Trophoblast cell (in vitro differentiated cells and primary cell): Measurements from ENCODE around the gene IL4I1.

Source experiments
- DNase-seq, 2 donors: peaks; one replicate each; pipeline ENCODE4 v3.0.0-alpha.2; 2016
- H2AFZ ChIP-seq: 2 replicates; pipeline ENCODE4 v1.6.1; 2013; ENCODE audit warnings: low read length, moderate library complexity, mild to moderate bottlenecking; ENCODE audit not compliant: insufficient read depth, poor library complexity
- H2AK5ac ChIP-seq: 2 replicates; pipeline ENCODE4 v1.6.1; 2013; ENCODE audit warnings: mild to moderate bottlenecking, low read length
- H2BK120ac ChIP-seq: 2 replicates; pipeline ENCODE4 v1.6.1; 2013; ENCODE audit warnings: low read length, mild to moderate bottlenecking, moderate library complexity; ENCODE audit not compliant: insufficient read depth, poor library complexity
- H2BK12ac ChIP-seq: 2 replicates; pipeline ENCODE4 v1.6.1; 2013; ENCODE audit warnings: mild to moderate bottlenecking, low read length, moderate library complexity
- H2BK5ac ChIP-seq: 2 replicates; pipeline ENCODE4 v1.6.1; 2013; ENCODE audit warnings: low read length, low read depth, moderate library complexity, mild to moderate bottlenecking; ENCODE audit not compliant: poor library complexity
- H3K14ac ChIP-seq: 2 replicates; pipeline ENCODE4 v1.6.1; 2013; ENCODE audit warnings: mild to moderate bottlenecking, low read length
- H3K18ac ChIP-seq: 2 replicates; pipeline ENCODE4 v1.6.1; 2013; ENCODE audit warnings: mild to moderate bottlenecking, low read length
- H3K23ac ChIP-seq: 2 replicates; pipeline ENCODE4 v1.6.1; 2013; ENCODE audit warnings: low read length
- H3K27ac ChIP-seq: 2 replicates; pipeline ENCODE4 v1.5.1; 2013; ENCODE audit warnings: low read depth, mild to moderate bottlenecking, inconsistent platforms, low read length, moderate library complexity
- H3K27me3 ChIP-seq: 2 replicates; pipeline ENCODE4 v1.6.1; 2013; ENCODE audit warnings: inconsistent platforms, mild to moderate bottlenecking, low read length, moderate library complexity; ENCODE audit not compliant: insufficient read depth
- H3K36me3 ChIP-seq, 2 experiments: 1 replicate in 1 of 2; 2 replicates in 1 of 2; pipeline ENCODE4 v1.6.1; 2013; ENCODE audit warnings: low read length in 2 of 2, mild to moderate bottlenecking in 2 of 2, moderate library complexity in 1 of 2; ENCODE audit not compliant: insufficient read depth in 2 of 2, control insufficient read depth in 1 of 2
- H3K4ac ChIP-seq: 2 replicates; pipeline ENCODE4 v1.6.1; 2013; ENCODE audit warnings: low read depth, mild to moderate bottlenecking, low read length, moderate library complexity
- H3K4me1 ChIP-seq, 2 experiments: 1 replicate in 1 of 2; 2 replicates in 1 of 2; pipeline ENCODE4 v1.6.1; 2013; ENCODE audit warnings: low read length in 2 of 2, mild to moderate bottlenecking in 2 of 2, moderate library complexity in 1 of 2; ENCODE audit not compliant: insufficient read depth in 2 of 2, control insufficient read depth in 1 of 2
- H3K4me2 ChIP-seq: 2 replicates; pipeline ENCODE4 v1.6.1; 2013; ENCODE audit warnings: inconsistent platforms, mild to moderate bottlenecking, low read length, moderate library complexity
- H3K4me3 ChIP-seq: 2 replicates; pipeline ENCODE4 v1.5.1; 2013; ENCODE audit warnings: mild to moderate bottlenecking, low read depth, low read length, inconsistent platforms
- H3K79me1 ChIP-seq: one replicate; pipeline ENCODE4 v1.6.1; 2013; ENCODE audit warnings: low read length
- H3K79me2 ChIP-seq: 2 replicates; pipeline ENCODE4 v1.6.1; 2013; ENCODE audit warnings: low read length, mild to moderate bottlenecking; ENCODE audit not compliant: control insufficient read depth, insufficient read depth, poor library complexity
- H3K9ac ChIP-seq: 2 replicates; pipeline ENCODE4 v1.6.1; 2013; ENCODE audit warnings: mild to moderate bottlenecking, low read length
- H3K9me3 ChIP-seq: 2 replicates; pipeline ENCODE4 v1.6.1; 2013; ENCODE audit warnings: low read depth, mild to moderate bottlenecking, control low read depth, inconsistent platforms, low read length; ENCODE audit not compliant: insufficient read depth
- H4K12ac ChIP-seq: 2 replicates; pipeline ENCODE4 v1.6.1; 2013; ENCODE audit warnings: low read depth, mild to moderate bottlenecking, low read length, moderate library complexity
- H4K8ac ChIP-seq: 2 replicates; pipeline ENCODE4 v1.6.1; 2013; ENCODE audit warnings: low read depth, mild to moderate bottlenecking, low read length, moderate library complexity
- H4K91ac ChIP-seq: one replicate; pipeline ENCODE4 v1.6.1; 2013; ENCODE audit warnings: low read depth, mild to moderate bottlenecking, low read length, moderate library complexity
- WGBS: extraction: QIAGEN DNeasy Blood & Tissue Kit; methylation state at CpG from one replicate; pipeline ENCODE4 v1.1.7; 2013; ENCODE audit warnings: missing lambda C conversion rate; ENCODE audit not compliant: insufficient read length, insufficient coverage; ENCODE audit errors: extremely low coverage; 5-methylcytosine and 5-hydroxymethylcytosine counted together

Gene IL4I1

DNA sequence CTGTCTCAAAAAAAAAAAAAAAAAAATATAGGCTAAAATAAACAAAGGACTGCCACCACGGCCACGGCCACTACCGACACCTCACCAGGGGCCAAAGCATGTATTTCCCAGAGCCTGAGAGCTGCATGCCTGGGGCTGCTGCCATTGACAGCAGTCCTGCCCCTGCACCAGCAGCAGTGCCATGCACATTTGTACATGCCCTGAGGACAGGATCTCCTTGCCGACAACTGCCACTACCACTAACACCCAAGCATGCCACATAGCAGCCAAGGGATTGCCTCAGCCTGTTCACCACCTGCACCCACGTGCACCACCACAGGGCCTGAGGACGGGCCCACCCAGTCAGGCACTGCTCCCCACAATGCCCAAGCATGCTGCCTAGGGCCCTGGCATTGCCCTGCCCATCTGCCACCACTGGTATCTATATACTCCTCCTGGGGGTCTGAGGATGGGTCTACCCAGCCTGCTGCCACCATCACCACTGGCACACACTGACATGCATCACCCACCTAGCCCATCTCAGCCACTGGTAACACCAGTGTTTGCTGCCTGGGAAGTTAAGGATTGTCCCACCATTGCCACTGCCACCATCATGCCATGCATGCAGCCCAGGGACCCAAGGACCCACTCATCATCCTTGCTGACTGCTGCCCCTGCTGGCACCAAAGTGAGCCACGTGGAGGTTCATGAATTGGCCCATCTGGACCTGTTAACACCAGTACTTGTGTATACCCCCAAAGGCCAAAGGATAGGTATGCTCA, 43.2 kb upstream of the IL4I1 start:
- H3K23ac ChIP-seq, result no peak overlapping the region
- H3K4ac ChIP-seq, result no peak overlapping the region
- H3K18ac ChIP-seq, result no peak overlapping the region
- H2AK5ac ChIP-seq, result no peak overlapping the region
- no peaks in the 10 kb centered on the region for H3K79me2 ChIP-seq
- H3K4me3 ChIP-seq, result no peak overlapping the region
- no peaks in the 10 kb centered on the region for H3K36me3 ChIP-seq
- no peak overlapping the region for H4K8ac ChIP-seq
- H3K14ac ChIP-seq, result no peak overlapping the region
- H3K27ac ChIP-seq, result no peak overlapping the region
- H2BK120ac ChIP-seq, result no peak overlapping the region
- peaks cover 2% of the 10 kb centered on the region for H3K9me3 ChIP-seq
- H2AFZ ChIP-seq, result no peak overlapping the region
- H3K4me2 ChIP-seq, result no peak overlapping the region
- no peaks in the 10 kb centered on the region for H3K79me1 ChIP-seq
- H4K12ac ChIP-seq, result no peak overlapping the region
- no peaks in the 10 kb centered on the region for H3K27me3 ChIP-seq
- no peak overlapping the region for H3K9ac ChIP-seq
- DNase-seq, result no peak
- H2BK12ac ChIP-seq, result no peak overlapping the region
- peaks cover 0 to 3% of the 10 kb centered on the region in 2 experiments for H3K4me1 ChIP-seq
- no CpG with 5 or more reads among the region's 7 CpGs for WGBS
- H4K91ac ChIP-seq, result no peak overlapping the region
- no peak overlapping the region for H2BK5ac ChIP-seq

DNA sequence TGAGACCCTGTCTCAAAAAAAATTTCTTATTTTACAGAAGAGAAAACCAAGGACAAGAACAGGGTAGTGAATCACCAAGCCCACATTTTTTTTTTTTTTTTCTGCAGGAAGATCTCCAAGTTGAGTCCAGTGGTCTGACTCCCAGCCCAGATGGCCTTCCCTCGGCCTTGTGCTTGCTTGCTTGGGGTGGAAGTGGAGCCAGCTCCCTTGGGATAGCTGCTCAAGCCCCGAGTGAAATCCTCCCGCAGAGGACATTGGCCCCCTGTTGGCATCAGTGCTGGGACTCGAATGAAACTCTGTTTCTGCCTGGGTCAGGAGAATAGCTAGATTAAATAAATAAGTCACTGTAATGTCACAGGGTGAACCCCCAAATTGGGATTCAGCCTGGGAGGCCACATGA, 42.0 kb upstream of the IL4I1 start:
- Histone ChIP-seq H3K27me3 (no peaks in the 10 kb centered on the region), H3K36me3 (no peaks in the 10 kb centered on the region), H4K12ac (no peak overlapping the region), H3K4ac (no peak overlapping the region), H3K79me2 (no peaks in the 10 kb centered on the region), H3K23ac (no peak overlapping the region), H4K91ac (no peak overlapping the region), H4K8ac (no peak overlapping the region), H3K4me1 (peaks cover 0 to 3% of the 10 kb centered on the region in 2 experiments), H2AK5ac (no peak overlapping the region), H3K4me3 (no peak overlapping the region), H2BK120ac (no peak overlapping the region), H2AFZ (no peak overlapping the region), H2BK12ac (no peak overlapping the region), H3K9me3 (peaks cover 2% of the 10 kb centered on the region), H3K27ac (no peak overlapping the region), H3K18ac (no peak overlapping the region), H3K4me2 (no peak overlapping the region), H2BK5ac (no peak overlapping the region), H3K14ac (no peak overlapping the region), H3K79me1 (no peaks in the 10 kb centered on the region), H3K9ac (no peak overlapping the region)
- DNase-seq, result no peak
- no CpG with 5 or more reads among the region's 4 CpGs for WGBS

- Histone ChIP-seq H2BK5ac (no peak overlapping the region), H2BK120ac (no peak overlapping the region), H3K9me3 (peaks cover 2% of the 10 kb centered on the region), H3K9ac (no peak overlapping the region), H3K36me3 (peaks cover 0 to 1% of the 10 kb centered on the region in 2 experiments), H4K91ac (no peak overlapping the region), H3K4me1 (peaks cover 0 to 3% of the 10 kb centered on the region in 2 experiments), H3K27ac (no peak overlapping the region), H3K4me2 (peak overlapping the region; percentile 60), H2AFZ (no peak overlapping the region), H3K79me2 (no peaks in the 10 kb centered on the region), H3K27me3 (no peaks in the 10 kb centered on the region), H3K18ac (no peak overlapping the region), H3K79me1 (no peaks in the 10 kb centered on the region), H2AK5ac (no peak overlapping the region), H4K8ac (no peak overlapping the region), H4K12ac (no peak overlapping the region), H3K23ac (no peak overlapping the region), H3K4ac (no peak overlapping the region), H2BK12ac (no peak overlapping the region), H3K4me3 (no peak overlapping the region), H3K14ac (no peak overlapping the region)
- WGBS, result no CpG with 5 or more reads among the region's 35 CpGs
- DNase-seq, result peak; percentile 59 to 85
Observed at GRCh38 chr19:49937750-49938381, 41.2 kb upstream of the IL4I1 start.

GRCh38 chr19:49936549-49936948, 39.9 kb upstream of the IL4I1 start:
- no peak overlapping the region for H3K9ac ChIP-seq
- H2AK5ac ChIP-seq, result no peak overlapping the region
- no CpG with 5 or more reads among the region's 5 CpGs for WGBS
- no peaks in the 10 kb centered on the region for H3K27me3 ChIP-seq
- no peak overlapping the region for H2AFZ ChIP-seq
- no peak overlapping the region for H3K4ac ChIP-seq
- H3K9me3 ChIP-seq, result peaks cover 3% of the 10 kb centered on the region
- no peak overlapping the region for H2BK12ac ChIP-seq
- H3K14ac ChIP-seq, result no peak overlapping the region
- H2BK5ac ChIP-seq, result no peak overlapping the region
- H3K4me2 ChIP-seq, result no peak overlapping the region
- H4K12ac ChIP-seq, result no peak overlapping the region
- no peak overlapping the region for H2BK120ac ChIP-seq
- H3K79me2 ChIP-seq, result no peaks in the 10 kb centered on the region
- H3K79me1 ChIP-seq, result no peaks in the 10 kb centered on the region
- no peak overlapping the region for H3K4me3 ChIP-seq
- no peak overlapping the region for H3K23ac ChIP-seq
- peaks cover 0 to 3% of the 10 kb centered on the region in 2 experiments for H3K4me1 ChIP-seq
- no peak overlapping the region for H3K27ac ChIP-seq
- H4K8ac ChIP-seq, result no peak overlapping the region
- peaks cover 2 to 5% of the 10 kb centered on the region in 2 experiments for H3K36me3 ChIP-seq
- no peak overlapping the region for H3K18ac ChIP-seq
- DNase-seq, result no peak
- no peak overlapping the region for H4K91ac ChIP-seq
